NCI-H2196 (cell line): Measurements from ENCODE around the gene KCNK18.
"Not testable (repeated sequence)": the region's sequence is repeated elsewhere in the genome, so short reads cannot be mapped to it uniquely, and the experiment has no call there.

Source experiments
- DNase-seq: peaks from one replicate; lab custom pipeline; 2025; ENCODE audit not compliant: unreplicated experiment; lab: John Stamatoyannopoulos, UW

Gene KCNK18

GRCh38 chr10:117221156-117221711 lies 23.9 kb downstream of the KCNK18 start:
- DNase-seq: no peak

DNA sequence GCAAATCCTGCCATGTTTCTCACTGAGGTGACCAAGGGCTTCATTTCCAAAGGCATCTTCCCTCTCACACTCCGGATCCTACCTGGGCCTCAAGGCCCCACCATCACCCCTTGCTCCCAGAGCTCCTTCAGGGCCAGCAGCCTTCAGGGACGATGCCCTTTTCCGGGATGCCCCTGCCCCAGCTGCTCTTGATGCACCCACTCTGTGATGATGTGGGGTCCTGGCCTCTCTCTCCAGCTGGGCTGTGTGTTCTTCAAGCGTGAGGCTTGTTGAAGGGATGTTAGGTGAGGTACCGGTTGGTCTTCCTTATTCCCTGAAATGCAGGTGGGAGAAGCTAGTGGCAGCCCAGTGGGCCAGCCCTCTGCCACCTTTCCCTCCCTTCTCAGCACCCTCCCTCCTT lies 25.3 kb downstream of the KCNK18 start:
- no peak for DNase-seq

- DNase-seq: no peak
These were observed 25.8 kb downstream of the KCNK18 start for GRCh38 chr10:117222976-117223692.

DNA sequence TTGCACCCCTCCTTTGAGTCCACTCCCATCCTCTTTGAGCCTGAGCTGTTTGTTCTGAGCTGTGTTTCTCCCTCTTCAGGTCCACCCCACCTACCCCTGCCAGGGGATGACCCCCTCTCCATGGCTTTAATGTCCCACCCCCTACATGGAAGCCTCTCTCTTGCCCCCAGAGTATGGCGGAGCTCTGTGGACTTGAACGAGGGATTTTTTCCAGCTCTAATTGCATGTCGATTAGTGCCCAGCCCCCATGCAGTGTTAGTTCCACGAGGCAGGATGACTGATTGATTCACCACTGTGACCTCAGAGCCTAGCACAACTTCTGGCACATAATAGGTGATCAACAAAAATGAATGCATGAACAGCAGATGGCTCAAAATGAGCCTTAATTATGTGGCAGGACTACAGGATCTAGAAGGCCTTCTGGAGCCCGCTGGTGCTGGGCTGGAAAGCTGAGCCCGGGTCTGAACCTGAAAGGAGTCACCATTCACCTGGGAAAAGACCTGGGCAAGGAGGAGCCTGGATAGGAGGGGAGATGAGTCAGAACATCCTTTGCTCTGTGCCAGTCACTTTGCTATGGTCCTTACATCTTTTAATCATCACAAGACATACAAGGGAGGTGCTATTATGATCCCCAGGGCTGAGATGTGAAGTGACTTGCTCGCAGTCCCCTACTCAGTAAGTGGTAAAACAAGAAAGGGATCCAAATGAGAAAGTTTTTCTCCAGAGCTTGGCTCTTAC lies 26.6 kb downstream of the KCNK18 start:
- no peak for DNase-seq

GRCh38 chr10:117224881-117225280 lies 27.6 kb downstream of the KCNK18 start:
- no peak for DNase-seq

- DNase-seq: no peak
These were observed 29.6 kb downstream of the KCNK18 start for GRCh38 chr10:117226813-117227451.

DNA sequence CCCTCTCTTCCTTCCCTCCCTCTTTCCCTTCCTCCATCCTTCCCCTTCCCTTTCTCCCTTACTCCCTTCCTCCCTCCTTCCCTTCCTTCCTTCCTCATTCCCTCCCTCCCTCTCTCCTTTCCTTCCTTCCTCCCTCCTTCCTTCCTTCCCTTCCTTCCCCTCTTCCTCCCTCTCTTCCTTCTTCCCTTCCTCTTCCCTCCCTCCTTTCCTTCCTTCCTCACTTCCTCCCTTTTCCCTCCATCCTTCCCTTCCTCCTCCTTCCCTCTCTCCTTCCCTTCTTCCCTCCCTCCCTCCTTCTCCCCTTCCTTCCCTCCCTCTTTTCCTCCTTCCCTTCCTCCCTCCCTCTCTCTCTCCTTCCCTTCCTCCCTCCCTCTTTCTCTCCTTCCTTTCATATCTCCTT lies 30.9 kb downstream of the KCNK18 start:
- DNase-seq: no peak

GRCh38 chr10:117230107-117230506 lies 32.8 kb downstream of the KCNK18 start:
- not testable (repeated sequence) for DNase-seq

GRCh38 chr10:117237401-117237991 lies 40.2 kb downstream of the KCNK18 start:
- no peak for DNase-seq

- DNase-seq: no peak
These were observed 41.8 kb downstream of the KCNK18 start for GRCh38 chr10:117239051-117239450.

GRCh38 chr10:117239721-117240620 lies 42.7 kb downstream of the KCNK18 start:
- DNase-seq: no peak

DNA sequence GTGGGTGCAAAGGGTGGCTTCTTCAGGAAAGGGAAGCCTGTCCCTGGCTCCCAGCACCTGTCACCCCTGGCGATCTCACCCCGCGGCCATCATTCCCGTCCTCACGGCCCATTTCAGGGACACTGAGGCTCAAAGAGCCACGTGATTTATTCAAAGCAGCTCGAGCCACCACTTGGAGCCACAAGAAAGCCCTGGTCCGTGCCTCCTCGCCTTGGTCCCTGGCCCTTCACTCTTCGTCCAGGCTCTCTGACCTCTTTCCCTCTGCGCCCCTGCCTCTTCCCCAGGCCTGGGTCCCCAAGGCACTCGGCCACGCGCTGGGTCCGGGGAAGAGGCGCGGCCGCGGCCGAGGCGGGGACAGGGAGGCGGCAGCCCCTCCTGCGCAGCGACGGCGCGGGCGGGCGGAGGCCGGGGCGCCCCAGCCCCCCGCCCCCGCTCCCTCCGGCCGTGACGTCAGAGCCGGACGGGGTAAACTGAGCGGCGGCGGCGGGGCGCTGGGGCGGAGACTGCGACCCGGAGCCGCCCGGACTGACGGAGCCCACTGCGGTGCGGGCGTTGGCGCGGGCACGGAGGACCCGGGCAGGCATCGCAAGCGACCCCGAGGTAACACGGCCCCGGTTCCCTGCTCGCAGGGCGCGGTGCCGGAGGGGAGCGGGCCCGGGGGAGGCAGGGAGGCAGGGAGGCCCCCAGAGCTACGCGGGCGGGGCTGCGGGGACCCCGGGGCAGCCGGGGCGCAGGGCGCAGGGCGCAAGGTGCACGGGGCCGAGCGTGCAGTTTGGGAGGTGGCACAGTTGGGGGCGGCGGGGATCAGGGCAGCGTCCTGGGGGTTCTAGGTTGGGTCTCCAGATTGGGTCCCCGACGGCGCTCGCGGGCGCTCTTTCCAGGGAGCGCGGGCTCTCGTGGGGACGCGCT lies 43.6 kb downstream of the KCNK18 start, which contains the start of gene SLC18A2:
Gene SLC18A2, plus strand, starts transcription at position 494 of the 909 bp plus-strand sequence. CDS start 580 bp downstream, outside the sequence.
- DNase-seq: no peak

- no peak for DNase-seq
These were observed 44.5 kb downstream of the KCNK18 start for GRCh38 chr10:117241541-117242462.

DNA sequence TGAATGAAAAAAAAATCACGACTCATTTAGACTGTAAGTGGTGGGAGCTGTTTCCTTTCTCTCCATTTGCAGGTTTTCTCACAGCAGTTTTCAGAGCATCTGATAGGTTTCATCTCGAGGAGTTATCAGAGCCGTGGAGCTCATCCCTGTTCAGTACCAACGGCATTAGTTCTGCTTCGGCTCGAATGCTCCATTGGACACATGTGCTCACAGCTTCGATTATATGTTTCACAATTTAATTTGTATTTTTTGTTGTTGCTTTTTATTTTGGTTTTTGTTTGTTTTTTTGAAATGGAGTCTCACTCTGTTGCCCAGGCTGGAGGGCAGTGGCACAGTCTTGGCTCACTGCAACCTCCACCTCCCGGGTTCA lies 45.2 kb downstream of the KCNK18 start:
- DNase-seq: no peak

DNA sequence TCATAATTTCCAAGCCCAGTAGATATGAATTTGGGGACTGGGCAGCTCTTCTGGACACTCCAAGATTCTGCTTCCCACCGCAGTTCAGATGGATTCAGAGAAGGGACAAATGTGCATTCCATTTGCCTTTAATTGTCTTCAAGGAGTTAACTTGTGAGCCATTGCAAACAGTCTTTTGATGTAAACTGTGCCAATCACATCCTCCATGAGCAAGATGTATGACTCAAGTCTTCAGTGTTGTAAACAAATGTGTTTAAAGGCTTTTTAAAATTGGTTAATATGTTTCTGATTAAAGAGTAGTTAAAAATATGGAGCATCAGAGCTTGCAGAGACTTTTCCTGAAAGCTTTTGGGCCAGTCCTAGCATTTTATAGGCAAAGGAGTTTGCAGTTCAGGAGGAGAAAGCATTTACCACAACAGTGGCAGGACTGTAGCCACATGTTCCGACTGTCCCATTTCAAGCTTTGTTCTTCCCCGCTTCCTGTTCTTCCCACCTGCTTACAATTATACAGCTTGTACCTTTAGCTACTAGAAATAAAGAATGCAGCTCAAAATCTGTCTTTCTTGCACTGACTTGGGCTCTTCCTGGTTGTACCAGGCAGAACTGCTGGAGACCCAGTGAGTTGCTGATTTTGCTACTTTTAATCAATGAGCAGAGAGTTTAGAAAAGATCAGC lies 49.8 kb downstream of the KCNK18 start:
- no peak for DNase-seq

DNA sequence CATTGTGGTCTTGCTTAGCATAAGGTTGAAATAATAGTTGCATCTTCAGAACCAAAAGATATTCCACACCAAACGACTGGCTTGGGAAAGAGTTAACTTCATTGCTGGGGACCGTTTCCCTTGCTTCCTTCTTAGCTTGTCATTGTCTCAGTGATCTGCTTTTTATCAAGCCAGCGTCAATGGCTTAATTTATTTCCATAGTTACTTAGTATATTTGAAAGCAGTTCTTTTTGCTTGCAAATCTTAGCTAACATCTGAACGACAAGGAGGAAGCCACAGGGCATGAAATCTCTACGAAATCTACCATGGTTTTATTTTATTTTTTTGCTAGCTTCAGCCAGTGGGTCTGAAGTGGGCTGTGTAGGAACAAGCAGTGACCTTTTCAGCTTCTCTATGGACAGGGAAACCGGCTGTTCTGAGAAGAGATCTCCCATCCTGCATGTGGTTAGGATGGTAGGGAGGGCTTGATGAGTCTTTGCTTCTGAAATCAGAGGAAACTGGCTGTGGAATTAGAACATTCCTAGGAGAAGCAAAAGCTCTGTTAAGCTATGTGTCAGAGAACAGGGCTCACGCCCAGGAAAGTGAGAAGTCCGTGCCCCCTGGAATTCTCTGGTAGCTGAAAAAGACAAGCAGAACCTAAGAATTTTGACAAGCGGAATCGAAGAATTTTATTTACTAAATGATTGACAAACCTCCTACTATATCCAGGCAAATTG lies 51.6 kb downstream of the KCNK18 start:
- no peak for DNase-seq

DNA sequence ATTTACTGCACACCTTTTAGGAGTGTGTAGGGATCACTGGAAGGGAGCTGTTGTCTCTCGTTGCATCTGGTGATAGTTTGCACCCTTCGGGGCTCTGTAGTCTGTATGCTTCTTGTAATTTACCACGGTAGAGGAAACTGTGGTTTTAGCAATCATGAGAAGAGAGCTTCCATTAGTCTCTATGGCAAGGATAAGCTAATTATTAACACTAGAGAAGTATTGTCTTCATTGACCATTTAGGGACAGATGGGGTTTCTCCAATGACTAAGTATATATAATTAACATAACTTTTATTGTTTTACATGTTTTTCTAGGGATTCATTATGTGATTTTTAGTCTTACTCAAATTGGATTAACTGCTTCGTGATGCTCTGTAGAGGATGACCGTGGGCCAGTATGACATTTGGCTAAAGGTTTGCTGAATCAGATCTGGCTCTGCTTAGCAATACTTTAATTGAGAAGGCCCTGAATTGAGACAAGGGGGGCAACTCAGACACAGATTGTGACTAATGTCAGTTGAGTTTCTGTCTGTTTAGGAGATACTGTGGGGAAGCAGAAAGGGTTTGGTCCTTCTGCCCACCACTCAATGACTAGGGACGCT lies 52.3 kb downstream of the KCNK18 start:
- DNase-seq: no peak
